GM12891 (cell line): ENCODE results near the gene DIPK2B.
A peak's percentile ranks its signal among the peaks of the same experiment; 100 is the strongest.

Experiments
- DNase-seq: peaks from one replicate; pipeline ENCODE4 v3.0.0; 2011; ENCODE audit warnings: low spot score; ENCODE audit not compliant: insufficient read length
- FAIRE-seq: peaks from 2 replicates; lab custom pipeline; 2011; peaks lifted over from hg19 to GRCh38; lab: Jason Lieb, UNC
- PAX5 ChIP-seq: IDR thresholded peaks from 2 replicates; pipeline ENCODE4 v1.6.1; 2011; ENCODE audit warnings: low read length, moderate library complexity, mild to moderate bottlenecking; ENCODE audit not compliant: insufficient read depth, severe bottlenecking
- POLR2A ChIP-seq: IDR thresholded peaks from 2 replicates; pipeline ENCODE4 v1.6.1; 2011; ENCODE audit warnings: low read depth, low read length, control low read depth
- POLR2AphosphoS5 ChIP-seq: IDR thresholded peaks from 2 replicates; pipeline ENCODE4 v1.6.1; 2011; ENCODE audit warnings: low read depth, low read length, control low read depth
- POU2F2 ChIP-seq: IDR thresholded peaks from 2 replicates; pipeline ENCODE4 v1.6.1; 2011; ENCODE audit warnings: low read depth, mild to moderate bottlenecking, control low read depth, low read length, moderate library complexity
- SPI1 ChIP-seq: IDR thresholded peaks from 2 replicates; pipeline ENCODE4 v1.6.1; 2011; ENCODE audit warnings: low read depth, low read length, control low read depth
- TAF1 ChIP-seq: IDR thresholded peaks from 2 replicates; pipeline ENCODE4 v1.6.1; 2011; ENCODE audit warnings: low read depth, low read length, control low read depth

The DIPK2B gene

DNA sequence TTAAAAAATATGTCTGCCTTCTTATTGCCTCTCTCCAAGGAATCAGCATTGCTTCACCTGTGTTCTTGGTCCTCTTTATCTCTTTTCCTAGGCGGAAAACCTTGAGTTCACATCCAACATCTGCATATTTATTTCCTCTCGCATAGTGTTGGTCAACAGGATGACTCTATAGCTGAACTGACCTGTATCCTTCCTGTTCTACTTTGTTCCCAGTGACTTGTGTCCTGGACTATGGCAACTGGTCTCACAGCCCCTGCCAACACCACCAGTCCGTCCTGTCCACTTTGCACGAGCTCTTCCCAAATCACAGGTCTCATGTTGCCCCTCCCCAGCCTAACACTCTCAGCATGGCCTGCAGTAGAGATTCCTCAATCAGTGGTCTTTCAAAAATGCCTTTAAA lies 2.0 kb downstream of the DIPK2B start:
- no peak for DNase-seq
- no peak for FAIRE-seq
- TF ChIP-seq TAF1 (no peak), PAX5 (no peak), SPI1 (no peak), POU2F2 (no peak), POLR2AphosphoS5 (no peak), POLR2A (no peak)

DNA sequence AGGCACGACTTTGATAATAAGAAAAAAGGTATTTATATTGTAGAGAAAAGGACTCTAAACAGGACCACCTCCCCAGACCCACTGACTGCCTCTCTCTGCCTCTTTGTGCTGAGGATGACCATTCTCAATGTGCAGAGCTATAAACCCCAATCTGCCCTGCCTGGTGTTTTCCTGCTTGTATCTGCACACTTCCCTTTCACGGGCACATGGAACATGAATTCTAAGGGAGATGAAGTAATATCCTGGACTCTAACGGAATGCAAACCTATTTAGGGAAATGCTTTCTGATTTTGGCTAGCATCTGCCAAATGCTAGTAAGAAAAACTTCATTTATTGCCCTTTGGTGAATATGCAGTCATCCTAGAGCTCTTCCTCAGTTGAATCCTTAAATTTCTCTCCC lies 2.4 kb downstream of the DIPK2B start:
- DNase-seq (no peak), FAIRE-seq (no peak)
- no peak for TF ChIP-seq TAF1
- no peak for TF ChIP-seq POU2F2
- no peak for TF ChIP-seq POLR2A
- TF ChIP-seq PAX5: no peak
- TF ChIP-seq SPI1: no peak
- TF ChIP-seq POLR2AphosphoS5: no peak

DNA sequence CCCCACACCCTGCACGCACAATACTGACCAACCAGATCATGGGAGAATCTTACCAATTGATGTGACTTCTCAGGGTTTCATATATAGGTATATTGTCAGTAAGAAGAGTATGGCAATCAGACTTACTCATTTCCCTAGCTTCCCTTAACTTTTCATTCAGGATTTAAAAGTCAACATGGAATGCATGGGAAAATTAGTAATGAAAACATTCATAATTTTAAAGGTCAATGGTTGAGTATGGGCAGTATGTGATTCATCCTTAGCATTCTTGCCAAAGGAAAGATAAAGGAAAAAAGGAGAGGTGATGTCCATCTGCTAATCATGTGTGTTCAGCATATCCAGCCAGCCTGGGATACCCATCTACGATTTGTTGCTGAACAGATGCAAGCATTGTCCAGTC lies 4.0 kb downstream of the DIPK2B start:
- DNase-seq (no peak), FAIRE-seq (no peak)
- TF ChIP-seq POU2F2 (no peak), POLR2AphosphoS5 (no peak), SPI1 (no peak), POLR2A (no peak), PAX5 (no peak), TAF1 (no peak)

DNA sequence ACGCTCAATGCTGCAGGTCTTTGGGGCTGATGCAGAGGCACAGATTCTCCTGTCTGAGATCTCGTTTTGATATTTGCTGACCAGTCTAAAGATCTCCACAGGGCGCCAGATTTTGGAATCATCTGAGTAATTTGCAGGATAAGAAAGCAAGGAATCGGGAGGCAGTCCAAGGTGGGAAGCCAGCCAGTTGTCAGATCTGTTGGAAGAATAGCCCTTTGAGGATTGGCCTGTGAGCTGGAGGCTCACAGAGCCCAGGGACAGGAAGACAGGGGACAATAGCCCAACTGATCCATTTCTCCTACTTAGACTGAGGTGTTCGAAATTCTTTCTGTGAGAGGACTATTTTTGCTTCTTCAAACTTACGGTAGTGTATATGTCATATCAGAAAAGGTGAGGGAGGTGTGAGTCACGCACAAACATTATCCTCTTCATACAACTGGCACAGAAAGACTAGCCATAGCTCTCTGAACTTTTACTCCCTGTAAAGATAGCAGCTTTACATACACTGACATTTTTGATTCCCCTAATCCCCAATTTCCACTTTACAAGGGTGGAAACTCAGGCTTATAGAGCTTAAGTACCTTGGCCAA lies 8.8 kb downstream of the DIPK2B start:
- TF ChIP-seq POLR2A: no peak
- FAIRE-seq (no peak), DNase-seq (no peak)

DNA sequence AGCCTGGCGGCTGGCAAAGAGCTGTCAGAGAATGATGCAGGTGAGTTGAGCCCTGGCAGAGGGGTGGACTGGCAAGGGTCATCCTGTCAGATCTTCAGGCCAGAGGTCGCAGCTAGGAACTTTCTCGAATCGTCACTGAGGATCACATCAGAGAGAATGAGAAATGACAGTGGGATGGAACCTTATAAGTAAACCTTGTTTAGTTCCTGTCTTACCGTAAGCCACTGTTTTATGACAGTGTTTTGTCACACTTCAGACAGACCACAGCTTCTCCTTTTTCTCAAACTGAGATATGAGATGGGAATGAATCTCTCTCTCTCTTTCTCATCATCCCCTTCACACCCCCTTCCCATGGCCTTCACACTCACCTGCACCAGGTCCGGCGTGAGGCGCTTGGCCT lies 9.3 kb downstream of the DIPK2B start:
- no peak for FAIRE-seq
- no peak for DNase-seq
- no peak for TF ChIP-seq POLR2A
- no peak for TF ChIP-seq PAX5
- TF ChIP-seq SPI1: 0 out of 2 replicates have a peak, but pooled peaks have one; percentile 12
- TF ChIP-seq POU2F2: no peak
- TF ChIP-seq POLR2AphosphoS5: no peak
- TF ChIP-seq TAF1: no peak

DNA sequence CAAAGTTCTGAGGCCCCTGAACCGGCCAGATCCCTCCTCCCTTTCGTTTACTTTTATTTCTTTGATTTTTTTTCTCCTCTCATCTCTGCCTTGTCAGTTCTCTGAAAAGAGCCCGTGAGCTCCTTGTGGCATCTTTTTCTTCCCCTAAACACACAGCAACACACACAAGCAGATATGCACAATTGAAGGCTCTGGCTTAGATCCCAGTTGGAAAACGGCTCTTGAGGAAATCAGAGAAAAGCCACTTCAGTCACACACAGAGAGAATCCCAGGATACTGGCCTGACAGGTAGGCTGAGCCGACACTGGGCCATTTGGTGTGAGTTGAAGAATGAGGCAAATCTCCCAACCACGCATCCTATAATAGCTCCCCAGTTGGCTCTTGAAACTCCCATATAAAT lies 12.9 kb downstream of the DIPK2B start:
- TF ChIP-seq TAF1 (no peak), POLR2AphosphoS5 (no peak), POLR2A (no peak), PAX5 (no peak), POU2F2 (no peak), SPI1 (no peak)
- DNase-seq (no peak), FAIRE-seq (no peak)

DNA sequence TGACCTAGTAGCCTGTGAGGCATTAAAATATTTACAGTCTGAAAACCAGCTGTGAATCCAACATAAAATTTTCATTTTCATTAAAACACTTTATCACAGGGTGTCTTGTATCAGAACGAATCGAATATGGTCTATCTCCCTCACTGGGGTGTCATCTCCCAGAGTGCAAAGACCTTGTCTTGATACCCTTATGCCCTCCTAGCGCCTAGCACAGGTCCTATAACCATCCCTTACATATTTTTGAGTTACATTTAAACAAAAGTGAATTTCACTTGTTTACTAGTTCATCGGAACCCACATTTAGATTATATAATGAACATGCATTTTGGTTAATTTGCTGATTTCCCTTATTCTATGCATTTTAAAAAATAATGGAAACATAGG lies 14.0 kb downstream of the DIPK2B start:
- FAIRE-seq: no peak
- TF ChIP-seq POU2F2 (no peak), SPI1 (no peak), TAF1 (no peak), POLR2AphosphoS5 (no peak), PAX5 (no peak), POLR2A (no peak)
- DNase-seq: no peak

DNA sequence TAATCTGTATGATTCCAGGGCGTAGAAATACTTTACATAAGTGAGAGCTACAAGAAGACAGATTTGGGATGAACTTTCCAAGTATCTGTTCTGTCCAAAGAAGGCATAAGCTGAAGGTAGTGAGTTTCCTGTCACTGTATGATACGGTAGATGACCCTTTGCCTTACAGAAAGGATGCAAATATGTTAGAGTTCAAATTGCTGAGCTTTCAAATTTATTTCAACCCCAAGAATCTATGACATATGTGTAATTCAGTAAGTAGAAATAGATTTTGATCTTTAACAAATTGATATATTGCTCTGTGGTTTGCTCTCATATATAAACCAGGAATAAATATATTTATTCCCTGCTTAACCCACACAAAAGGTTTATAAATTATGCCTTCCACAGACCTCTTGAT lies 16.5 kb downstream of the DIPK2B start:
- FAIRE-seq: no peak

DNA sequence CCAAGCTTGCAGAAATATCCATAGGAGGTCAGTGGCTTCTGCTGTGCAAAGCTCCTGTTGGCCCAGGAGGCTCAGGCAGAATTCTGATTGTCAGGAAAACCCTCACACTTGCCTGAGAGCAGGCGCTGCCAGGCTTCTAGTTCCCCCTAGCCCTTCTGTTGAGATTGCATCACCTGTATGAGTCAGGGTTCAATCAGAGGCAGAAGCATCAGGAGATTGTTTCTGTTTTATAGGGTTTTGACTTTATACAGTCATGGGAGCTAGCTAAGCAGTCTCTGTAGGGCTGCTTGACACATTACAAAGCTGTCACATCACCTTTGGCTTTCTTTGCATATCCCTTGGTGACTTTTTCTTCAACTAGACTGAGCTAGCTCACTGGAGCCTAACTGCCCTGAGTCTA lies 27.8 kb downstream of the DIPK2B start:
- TF ChIP-seq POU2F2: no peak
- TF ChIP-seq POLR2A: no peak
- TF ChIP-seq PAX5: no peak
- TF ChIP-seq SPI1: no peak
- no peak for TF ChIP-seq POLR2AphosphoS5
- TF ChIP-seq TAF1: no peak
- no peak for DNase-seq
- no peak for FAIRE-seq

More for the DNA sequence above, 16.5 kb downstream of the DIPK2B start:
- DNase-seq: no peak
- TF ChIP-seq POLR2A (no peak), POU2F2 (no peak), POLR2AphosphoS5 (no peak), PAX5 (no peak), SPI1 (no peak), TAF1 (no peak)

DNA sequence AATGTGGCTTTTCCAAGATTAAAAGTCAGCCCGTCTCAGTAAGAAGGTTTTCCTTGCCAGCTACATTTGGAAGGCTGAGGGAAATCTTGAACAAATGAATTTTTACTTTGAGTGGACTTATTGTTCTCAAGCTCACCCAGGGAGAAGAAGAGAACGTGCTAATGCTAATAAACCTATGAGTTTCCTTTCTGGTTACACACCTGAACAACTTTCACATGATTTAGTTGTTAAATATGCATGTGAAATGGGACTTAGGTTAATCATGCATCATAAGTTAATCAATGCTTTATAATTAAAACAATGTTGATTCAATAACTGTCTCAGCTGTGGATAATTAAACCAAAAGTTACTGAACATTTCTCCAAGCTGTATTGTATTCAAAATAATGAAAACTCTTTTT lies 33.9 kb downstream of the DIPK2B start:
- DNase-seq: no peak
- no peak for TF ChIP-seq TAF1
- no peak for TF ChIP-seq SPI1
- no peak for TF ChIP-seq PAX5
- TF ChIP-seq POU2F2: no peak
- no peak for TF ChIP-seq POLR2AphosphoS5
- no peak for FAIRE-seq

DNA sequence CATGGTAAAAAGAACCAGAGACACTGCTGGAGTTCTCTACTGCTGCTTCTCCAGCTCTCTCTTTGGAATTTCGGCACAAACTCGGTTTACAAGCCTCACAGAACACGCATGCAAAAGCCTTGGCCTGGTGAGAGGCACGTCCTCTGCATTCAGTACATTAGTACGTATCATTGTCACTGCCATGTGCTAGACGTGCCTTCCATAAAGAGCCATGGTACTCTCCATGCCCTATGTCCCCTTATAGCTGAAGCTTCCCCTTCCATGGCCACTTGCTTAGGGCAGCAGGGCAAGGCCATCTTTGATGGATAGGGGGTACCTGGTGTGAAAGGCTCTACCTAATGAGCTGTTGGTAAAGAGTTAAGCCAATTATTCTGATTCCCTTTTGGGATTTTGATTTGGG lies 35.0 kb downstream of the DIPK2B start:
- DNase-seq: no peak
- TF ChIP-seq POU2F2: no peak
- no peak for TF ChIP-seq TAF1
- TF ChIP-seq SPI1: no peak
- no peak for TF ChIP-seq POLR2A
- no peak for TF ChIP-seq PAX5
- TF ChIP-seq POLR2AphosphoS5: no peak
- FAIRE-seq: no peak
